HEK293 (cell line): Measurements from ENCODE around the gene ESRRG.

ENCODE experiments used
- CTCF ChIA-PET: fragments of 350-600 bp; formaldehyde crosslinking; extraction: SDS; loops from one replicate; lab custom pipeline; 2021; ENCODE audit warnings: antibody characterized with exemption; lab: Yijun Ruan, JAX
- POLR2A ChIA-PET: fragments of 300-600 bp; formaldehyde crosslinking; extraction: SDS; loops from one replicate; lab custom pipeline; 2020; ENCODE audit warnings: antibody characterized with exemption, inconsistent platforms; lab: Yijun Ruan, JAX
- H3K27ac ChIP-seq: fragments of 200-500 bp; sonication (Bioruptor generic); 2 replicates; pipeline ENCODE4 v1.5.1; 2014; ENCODE audit warnings: low read depth, low read length, control low read depth, inconsistent platforms; ENCODE audit errors: extremely low read depth
- H3K36me3 ChIP-seq, 2 experiments: fragments of 200-500 bp in 1 of 2; sonication (Bioruptor generic) in 1 of 2; 1 replicate in 1 of 2; 2 replicates in 1 of 2; pipeline ENCODE4 v1.5.1; 2014 to 2017; ENCODE audit warnings: inconsistent platforms in 2 of 2, low read length in 2 of 2; ENCODE audit not compliant: control insufficient read depth in 2 of 2, insufficient read depth in 1 of 2
- H3K4me1 ChIP-seq: fragments of 200-500 bp; sonication (Bioruptor generic); 2 replicates; pipeline ENCODE4 v1.5.1; 2014; ENCODE audit warnings: mild to moderate bottlenecking, low read length, inconsistent platforms; ENCODE audit not compliant: control insufficient read depth, insufficient read depth
- H3K4me3 ChIP-seq: 2 replicates; pipeline ENCODE4 v1.5.1; 2011; ENCODE audit warnings: low read depth, mild to moderate bottlenecking, control low read depth, low read length, moderate library complexity
- H3K9me3 ChIP-seq: fragments of 200-500 bp; sonication (Bioruptor generic); 2 replicates; pipeline ENCODE4 v1.5.1; 2014; ENCODE audit warnings: low read depth, low read length, inconsistent platforms; ENCODE audit not compliant: control insufficient read depth, insufficient read depth
- BCL11A ChIP-seq: fragments of 450-650 bp; formaldehyde crosslinking; IDR thresholded peaks from 2 replicates; pipeline ENCODE4 v1.5.1; 2016; ENCODE audit warnings: low read depth, missing biosample characterization, missing genetic modification characterization
- CTCF ChIP-seq: fragments of 450-650 bp; formaldehyde crosslinking; IDR thresholded peaks from 2 replicates; pipeline ENCODE4 v1.5.1; 2016; ENCODE audit warnings: missing biosample characterization, missing genetic modification characterization
- GFI1B ChIP-seq: fragments of 450-650 bp; formaldehyde crosslinking; IDR thresholded peaks from 2 replicates; pipeline ENCODE4 v1.5.1; 2016; ENCODE audit warnings: missing biosample characterization, missing genetic modification characterization
- HOXD13 ChIP-seq: sonication (generic); formaldehyde crosslinking; IDR thresholded peaks from 2 replicates; pipeline ENCODE4 v1.8.0; 2022; ENCODE audit warnings: missing genetic modification reagents, borderline replicate concordance
- INSM2 ChIP-seq: fragments of 450-650 bp; formaldehyde crosslinking; IDR thresholded peaks from 2 replicates; pipeline ENCODE4 v1.5.1; 2016; ENCODE audit warnings: missing biosample characterization, missing genetic modification characterization
- KLF16 ChIP-seq: fragments of 450-650 bp; formaldehyde crosslinking; IDR thresholded peaks from 2 replicates; pipeline ENCODE4 v1.5.1; 2017; ENCODE audit warnings: missing biosample characterization, missing genetic modification characterization
- KLF7 ChIP-seq: fragments of 450-650 bp; formaldehyde crosslinking; IDR thresholded peaks from 2 replicates; pipeline ENCODE4 v1.5.1; 2016; ENCODE audit warnings: missing biosample characterization, missing genetic modification characterization, borderline replicate concordance
- MEIS1 ChIP-seq: sonication (generic); formaldehyde crosslinking; IDR thresholded peaks from 2 replicates; pipeline ENCODE4 v1.8.1; 2022; ENCODE audit warnings: missing genetic modification reagents, mild to moderate bottlenecking, borderline replicate concordance
- REPIN1 ChIP-seq: fragments of 450-650 bp; formaldehyde crosslinking; IDR thresholded peaks from 2 replicates; pipeline ENCODE4 v1.5.1; 2017; ENCODE audit warnings: missing biosample characterization, missing genetic modification characterization, low read depth
- SP7 ChIP-seq: fragments of 450-650 bp; formaldehyde crosslinking; IDR thresholded peaks from 2 replicates; pipeline ENCODE4 v1.5.1; 2016; ENCODE audit warnings: missing biosample characterization, missing genetic modification characterization
- YY1 ChIP-seq: fragments of 450-650 bp; formaldehyde crosslinking; IDR thresholded peaks from 2 replicates; pipeline ENCODE4 v1.5.1; 2018; ENCODE audit warnings: missing biosample characterization, missing genetic modification characterization
- ZNF146 ChIP-seq: fragments of 450-650 bp; formaldehyde crosslinking; IDR thresholded peaks from 2 replicates; pipeline ENCODE4 v1.5.1; 2016; ENCODE audit warnings: missing biosample characterization, missing genetic modification characterization
- ZNF221 ChIP-seq: fragments of 450-650 bp; formaldehyde crosslinking; IDR thresholded peaks from 2 replicates; pipeline ENCODE4 v1.5.1; 2017; ENCODE audit warnings: missing biosample characterization, missing genetic modification characterization, borderline replicate concordance
- ZNF239 ChIP-seq: fragments of 450-650 bp; formaldehyde crosslinking; IDR thresholded peaks from 2 replicates; pipeline ENCODE4 v1.5.1; 2016; ENCODE audit warnings: missing biosample characterization, missing genetic modification characterization
- ZNF274 ChIP-seq, 2 experiments: fragments of 200-500 bp in 1 of 2; fragments of 450-650 bp in 1 of 2; sonication (Bioruptor generic) in 1 of 2; formaldehyde crosslinking in 1 of 2; IDR thresholded peaks; 2 replicates each; pipeline versions ENCODE4 v1.5.1 to v1.6.1; 2014 to 2016; ENCODE audit warnings: borderline replicate concordance in 1 of 2, inconsistent platforms in 1 of 2, low read length in 1 of 2, missing biosample characterization in 1 of 2, missing genetic modification characterization in 1 of 2
- ZNF514 ChIP-seq: fragments of 450-650 bp; formaldehyde crosslinking; IDR thresholded peaks from 2 replicates; pipeline ENCODE4 v1.5.1; 2016; ENCODE audit warnings: missing biosample characterization, missing genetic modification characterization
- ZNF548 ChIP-seq: fragments of 450-650 bp; formaldehyde crosslinking; IDR thresholded peaks from 2 replicates; pipeline ENCODE4 v1.5.1; 2016; ENCODE audit warnings: missing biosample characterization, missing genetic modification characterization
- ZNF658 ChIP-seq: fragments of 450-650 bp; formaldehyde crosslinking; IDR thresholded peaks from 2 replicates; pipeline ENCODE4; 2016; ENCODE audit warnings: missing biosample characterization, missing genetic modification characterization
- ZNF768 ChIP-seq: fragments of 450-650 bp; formaldehyde crosslinking; IDR thresholded peaks from 2 replicates; pipeline ENCODE4 v1.5.1; 2018; ENCODE audit warnings: missing biosample characterization, mild to moderate bottlenecking, missing genetic modification characterization
- ZNF792 ChIP-seq: fragments of 450-650 bp; formaldehyde crosslinking; IDR thresholded peaks from 2 replicates; pipeline ENCODE4 v1.5.1; 2016; ENCODE audit warnings: missing biosample characterization, missing genetic modification characterization
- ZNF830 ChIP-seq: fragments of 450-650 bp; IDR thresholded peaks from 2 replicates; pipeline ENCODE4 v1.5.0; 2018; ENCODE audit warnings: missing biosample characterization, missing genetic modification characterization, low read depth, mild to moderate bottlenecking, moderate library complexity
- ZSCAN16 ChIP-seq: fragments of 450-650 bp; formaldehyde crosslinking; IDR thresholded peaks from 2 replicates; pipeline ENCODE4 v1.5.1; 2016; ENCODE audit warnings: missing biosample characterization, missing genetic modification characterization
- TF ChIP-seq, protein P1 (sequence below): fragments of 450-650 bp; formaldehyde crosslinking; IDR thresholded peaks from 2 replicates; pipeline ENCODE4 v1.5.1; 2016; ENCODE audit warnings: missing biosample characterization, missing genetic modification characterization
- TF ChIP-seq, protein P2 (sequence below): fragments of 450-650 bp; formaldehyde crosslinking; IDR thresholded peaks from 2 replicates; pipeline ENCODE4 v1.5.1; 2016; ENCODE audit warnings: missing biosample characterization, missing genetic modification characterization

The ESRRG gene

DNA sequence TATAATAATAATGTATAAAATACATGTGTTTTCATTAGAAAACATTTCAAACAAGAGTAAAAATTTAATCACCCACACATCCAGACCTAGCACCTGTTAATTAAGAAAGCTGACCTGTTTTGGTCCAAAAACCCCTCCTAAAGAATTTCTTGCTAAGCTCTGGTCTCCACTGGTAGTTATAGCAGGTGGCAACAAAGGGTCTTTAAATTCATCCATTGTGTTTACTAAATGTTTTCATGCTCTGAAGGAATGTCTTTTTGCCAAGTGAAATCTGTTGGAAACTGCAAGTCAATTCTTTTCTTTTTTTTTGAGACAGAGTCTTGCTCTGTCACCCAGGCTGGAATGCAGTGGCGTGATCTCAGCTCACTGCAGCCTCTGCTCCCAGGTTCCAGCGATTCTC is 141.1 kb downstream of the ESRRG start:
- Histone ChIP-seq H3K9me3 (no peaks in the 10 kb centered on the region), H3K36me3 (no peaks in the 10 kb centered on the region), H3K27ac (no peak overlapping the region), H3K4me3 (no peak overlapping the region), H3K4me1 (no peaks in the 10 kb centered on the region)
- no peak for TF ChIP-seq ZNF239 (tag by site-specific recombination)
- no peak for TF ChIP-seq HOXD13
- TF ChIP-seq, protein P1, sequence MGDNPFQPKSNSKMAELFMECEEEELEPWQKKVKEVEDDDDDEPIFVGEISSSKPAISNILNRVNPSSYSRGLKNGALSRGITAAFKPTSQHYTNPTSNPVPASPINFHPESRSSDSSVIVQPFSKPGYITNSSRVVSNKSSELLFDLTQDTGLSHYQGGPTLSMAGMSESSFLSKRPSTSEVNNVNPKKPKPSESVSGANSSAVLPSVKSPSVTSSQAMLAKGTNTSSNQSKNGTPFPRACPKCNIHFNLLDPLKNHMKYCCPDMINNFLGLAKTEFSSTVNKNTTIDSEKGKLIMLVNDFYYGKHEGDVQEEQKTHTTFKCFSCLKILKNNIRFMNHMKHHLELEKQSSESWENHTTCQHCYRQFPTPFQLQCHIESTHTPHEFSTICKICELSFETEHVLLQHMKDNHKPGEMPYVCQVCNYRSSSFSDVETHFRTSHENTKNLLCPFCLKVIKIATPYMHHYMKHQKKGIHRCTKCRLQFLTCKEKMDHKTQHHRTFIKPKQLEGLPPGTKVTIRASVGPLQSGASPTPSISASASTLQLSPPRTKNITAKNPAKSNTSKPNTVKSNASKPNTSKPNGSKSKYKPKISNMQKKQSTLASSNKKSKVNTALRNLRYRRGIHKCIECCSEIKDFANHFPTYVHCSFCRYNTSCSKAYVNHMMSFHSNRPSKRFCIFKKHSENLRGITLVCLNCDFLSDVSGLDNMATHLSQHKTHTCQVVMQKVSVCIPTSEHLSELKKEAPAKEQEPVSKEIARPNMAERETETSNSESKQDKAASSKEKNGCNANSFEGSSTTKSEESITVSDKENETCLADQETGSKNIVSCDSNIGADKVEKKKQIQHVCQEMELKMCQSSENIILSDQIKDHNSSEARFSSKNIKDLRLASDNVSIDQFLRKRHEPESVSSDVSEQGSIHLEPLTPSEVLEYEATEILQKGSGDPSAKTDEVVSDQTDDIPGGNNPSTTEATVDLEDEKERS (tag by site-specific recombination), result no peak
- no peak for TF ChIP-seq KLF7 (tag by site-specific recombination)
- TF ChIP-seq SP7 (tag by site-specific recombination), result no peak
- TF ChIP-seq ZSCAN16 (tag by site-specific recombination), result no peak
- TF ChIP-seq ZNF514 (tag by site-specific recombination), result no peak
- no peak for TF ChIP-seq YY1 (tag by site-specific recombination)
- ChIA-PET CTCF (no interaction called here), POLR2A (no interaction called here)

DNA sequence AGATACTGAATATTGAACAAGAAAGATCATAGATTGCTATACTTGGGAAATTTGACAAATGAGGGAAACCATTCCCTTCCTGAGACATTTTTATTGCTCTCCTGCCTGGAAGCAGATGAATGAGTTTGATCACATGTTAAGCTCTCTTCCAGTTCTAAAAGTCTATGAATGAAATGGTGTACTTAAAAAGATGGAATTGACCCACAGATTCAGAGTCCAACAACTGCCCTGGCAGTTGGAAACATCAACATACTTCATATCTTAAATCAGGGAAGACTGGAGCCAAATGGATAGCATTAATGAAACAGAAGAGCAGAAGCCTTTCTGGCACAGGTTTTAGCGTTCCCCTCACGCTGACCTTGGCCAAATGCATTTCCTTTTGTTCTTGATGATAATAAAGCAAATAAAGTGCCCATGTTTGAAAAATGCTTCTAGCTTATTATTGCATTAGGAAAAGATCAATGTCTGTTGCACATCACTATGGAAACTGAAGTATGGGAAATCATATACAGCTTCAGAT is 142.6 kb downstream of the ESRRG start:
- POLR2A ChIA-PET, result no interaction called here
- TF ChIP-seq GFI1B (tag by site-specific recombination) (no peak), ZNF548 (no peak), ZNF792 (tag by site-specific recombination) (no peak), ZNF768 (no peak), ZNF830 (tag by site-specific recombination) (no peak), MEIS1 (CRISPR knock-in tag) (no peak), ZNF221 (tag by site-specific recombination) (no peak)
- TF ChIP-seq, protein P2, sequence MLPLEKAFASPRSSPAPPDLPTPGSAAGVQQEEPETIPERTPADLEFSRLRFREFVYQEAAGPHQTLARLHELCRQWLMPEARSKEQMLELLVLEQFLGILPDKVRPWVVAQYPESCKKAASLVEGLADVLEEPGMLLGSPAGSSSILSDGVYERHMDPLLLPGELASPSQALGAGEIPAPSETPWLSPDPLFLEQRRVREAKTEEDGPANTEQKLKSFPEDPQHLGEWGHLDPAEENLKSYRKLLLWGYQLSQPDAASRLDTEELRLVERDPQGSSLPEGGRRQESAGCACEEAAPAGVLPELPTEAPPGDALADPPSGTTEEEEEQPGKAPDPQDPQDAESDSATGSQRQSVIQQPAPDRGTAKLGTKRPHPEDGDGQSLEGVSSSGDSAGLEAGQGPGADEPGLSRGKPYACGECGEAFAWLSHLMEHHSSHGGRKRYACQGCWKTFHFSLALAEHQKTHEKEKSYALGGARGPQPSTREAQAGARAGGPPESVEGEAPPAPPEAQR (tag by site-specific recombination), result no peak
- H3K27ac ChIP-seq, result no peak overlapping the region
- CTCF ChIA-PET, result interaction anchor here (0.9 kb wide), 1 partner anchor 14 kb away, joined by 4 read pairs; no protein-coding TSS in a partner anchor
- H3K4me3 ChIP-seq, result no peak overlapping the region
- H3K4me1 ChIP-seq, result no peaks in the 10 kb centered on the region
- no peaks in the 10 kb centered on the region for H3K36me3 ChIP-seq
- H3K9me3 ChIP-seq, result no peaks in the 10 kb centered on the region

DNA sequence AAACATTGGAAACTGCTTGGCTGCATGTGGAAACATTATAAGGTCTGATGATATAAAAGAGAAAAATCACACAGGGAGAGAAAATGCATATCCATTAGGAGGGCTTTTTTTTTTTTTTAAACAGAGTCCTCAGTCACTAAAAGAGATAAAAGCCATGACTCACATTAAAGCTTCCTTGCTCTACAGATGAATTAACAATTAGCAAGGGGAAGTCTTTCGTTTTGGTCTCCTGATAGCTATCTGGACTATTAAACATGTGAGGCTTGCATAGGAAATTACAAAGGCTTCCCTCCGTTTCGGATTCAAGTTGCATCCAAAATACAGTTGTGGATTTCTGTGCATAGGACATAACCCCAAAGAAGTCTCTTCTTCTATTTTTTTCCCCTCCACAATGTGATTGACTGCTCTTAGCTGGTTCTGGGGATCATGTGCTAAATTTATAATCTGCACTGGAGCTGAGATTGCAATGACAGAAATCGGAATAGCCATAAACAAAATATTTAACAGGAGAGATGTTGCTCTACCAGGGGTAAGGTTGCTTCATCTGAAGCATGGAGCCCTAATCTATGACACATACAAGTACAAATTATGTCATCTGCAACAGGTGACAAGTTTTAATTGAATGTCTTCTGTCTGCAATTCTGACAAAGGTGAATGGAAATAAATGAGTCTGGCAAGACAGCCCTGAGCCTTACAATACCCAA is 146.8 kb downstream of the ESRRG start:
- Histone ChIP-seq H3K27ac (no peak overlapping the region), H3K4me3 (no peak overlapping the region), H3K4me1 (no peaks in the 10 kb centered on the region), H3K9me3 (no peaks in the 10 kb centered on the region), H3K36me3 (no peaks in the 10 kb centered on the region)
- CTCF ChIA-PET, result no interaction called here
- POLR2A ChIA-PET, result no interaction called here
- TF ChIP-seq BCL11A (no peak), ZNF658 (tag by site-specific recombination) (no peak), ZSCAN16 (tag by site-specific recombination) (no peak), HOXD13 (no peak), ZNF274 (IDR thresholded peaks at IDR 0.05; ENCODE audit: low read length) (no peak), ZNF274 (tag by site-specific recombination; IDR thresholded peaks at IDR 0.05; ENCODE audit: borderline replicate concordance) (no peak), CTCF (tag by site-specific recombination) (no peak), KLF16 (no peak), ZNF146 (tag by site-specific recombination) (no peak), REPIN1 (tag by site-specific recombination) (no peak), INSM2 (no peak)
